Liver (tissue), 9 donors: Measurements from ENCODE around the gene TMEM120B. TPM values are rescaled to one million over a fixed set of nuclear protein-coding genes. Genes with fewer than 3 reads are reported as not detected.

ENCODE experiments used
- DNase-seq: peaks from one replicate; pipeline ENCODE4 v3.0.0-alpha.2; 2017; ENCODE audit warnings: low spot score
- H3K27ac ChIP-seq, 2 donors: one replicate each; pipeline ENCODE4 v1.7.0; 2013; ENCODE audit warnings: inconsistent platforms in 2 of 2, low read length in 2 of 2, control low read depth in 1 of 2, low read depth in 1 of 2, mild to moderate bottlenecking in 1 of 2
- H3K27me3 ChIP-seq, 4 donors: one replicate each; pipeline versions ENCODE4 v1.6.1 to v1.7.0; 2013; ENCODE audit warnings: low read length in 3 of 4, inconsistent platforms in 1 of 4, mild to moderate bottlenecking in 1 of 4, moderate library complexity in 1 of 4; ENCODE audit not compliant: control insufficient read depth in 4 of 4, insufficient read depth in 4 of 4
- H3K36me3 ChIP-seq, 4 donors: one replicate each; pipeline versions ENCODE4 v1.6.1 to v1.7.0; 2013; ENCODE audit warnings: low read length in 3 of 4, mild to moderate bottlenecking in 3 of 4, low read depth in 1 of 4, moderate library complexity in 1 of 4; ENCODE audit not compliant: control insufficient read depth in 4 of 4, insufficient read depth in 3 of 4
- H3K4me1 ChIP-seq, 4 donors: one replicate each; pipeline versions ENCODE4 v1.6.1 to v1.7.0; 2013; ENCODE audit warnings: low read length in 3 of 4, mild to moderate bottlenecking in 3 of 4, moderate library complexity in 1 of 4; ENCODE audit not compliant: control insufficient read depth in 4 of 4, insufficient read depth in 4 of 4
- H3K4me3 ChIP-seq, 3 donors: one replicate each; pipeline versions ENCODE4 v1.6.1 to v1.7.0; 2013; ENCODE audit warnings: low read length in 3 of 3, control low read depth in 1 of 3, low read depth in 1 of 3, mild to moderate bottlenecking in 1 of 3
- H3K9ac ChIP-seq, 2 donors: one replicate each; pipeline ENCODE4 v1.7.0; 2013; ENCODE audit warnings: low read length in 2 of 2, mild to moderate bottlenecking in 2 of 2, moderate library complexity in 2 of 2, control low read depth in 1 of 2, low read depth in 1 of 2
- H3K9me3 ChIP-seq, 4 donors: one replicate each; pipeline versions ENCODE4 v1.6.1 to v1.7.0; 2013; ENCODE audit warnings: low read length in 3 of 4; ENCODE audit not compliant: control insufficient read depth in 4 of 4
- ATF3 ChIP-seq: IDR thresholded peaks from 2 replicates; pipeline ENCODE4 v1.6.1; 2016; ENCODE audit warnings: antibody characterized with exemption
- EGR1 ChIP-seq, 2 donors: IDR thresholded peaks; 2 replicates each; pipeline ENCODE4 v1.6.1; 2016 to 2018; ENCODE audit warnings: antibody characterized with exemption in 2 of 2, low read depth in 2 of 2
- FOXA1 ChIP-seq: IDR thresholded peaks from 2 replicates; pipeline ENCODE4 v1.6.1; 2016; ENCODE audit warnings: antibody characterized with exemption
- FOXA2 ChIP-seq: IDR thresholded peaks from 2 replicates; pipeline ENCODE4 v1.6.1; 2016; ENCODE audit warnings: antibody characterized with exemption
- GABPA ChIP-seq, 2 donors: IDR thresholded peaks in 1 of 2; conservative IDR thresholded peaks in 1 of 2; 2 replicates each; pipeline ENCODE4 v1.6.1; 2016; ENCODE audit warnings: antibody characterized with exemption in 2 of 2, mild to moderate bottlenecking in 1 of 2, moderate library complexity in 1 of 2
- HNF4A ChIP-seq, 2 donors: conservative IDR thresholded peaks; 2 replicates each; pipeline ENCODE4 v1.6.1; 2016; ENCODE audit warnings: antibody characterized with exemption in 2 of 2, mild to moderate bottlenecking in 2 of 2
- HNF4G ChIP-seq: IDR thresholded peaks from 2 replicates; pipeline ENCODE4 v1.6.1; 2016; ENCODE audit warnings: antibody characterized with exemption
- JUND ChIP-seq, 2 donors: IDR thresholded peaks; 2 replicates each; pipeline ENCODE4 v1.6.1; 2016; ENCODE audit warnings: antibody characterized with exemption in 2 of 2
- NR2F2 ChIP-seq: IDR thresholded peaks from 2 replicates; pipeline ENCODE4 v1.6.1; 2016; ENCODE audit warnings: antibody characterized with exemption
- RAD21 ChIP-seq, 2 donors: IDR thresholded peaks; 2 replicates each; pipeline ENCODE4 v1.6.1; 2016; ENCODE audit warnings: antibody characterized with exemption in 2 of 2, mild to moderate bottlenecking in 2 of 2
- RXRA ChIP-seq, 2 donors: IDR thresholded peaks; 2 replicates each; pipeline ENCODE4 v1.6.1; 2017 to 2018; ENCODE audit warnings: antibody characterized with exemption in 2 of 2, mild to moderate bottlenecking in 1 of 2
- SP1 ChIP-seq: IDR thresholded peaks from 2 replicates; pipeline ENCODE4 v1.6.1; 2018; ENCODE audit warnings: antibody characterized with exemption, mild to moderate bottlenecking
- TAF1 ChIP-seq: conservative IDR thresholded peaks from 2 replicates; pipeline ENCODE4 v1.6.1; 2016; ENCODE audit warnings: antibody characterized with exemption, mild to moderate bottlenecking
- YY1 ChIP-seq: IDR thresholded peaks from 2 replicates; pipeline ENCODE4 v1.6.1; 2016; ENCODE audit warnings: antibody characterized with exemption, mild to moderate bottlenecking
- ZBTB33 ChIP-seq: IDR thresholded peaks from 2 replicates; pipeline ENCODE4 v1.6.1; 2016; ENCODE audit warnings: antibody characterized with exemption
- WGBS: extraction: QIAGEN DNeasy Blood & Tissue Kit; methylation state at CpG from one replicate; pipeline ENCODE4 v1.1.7; 2013; 5-methylcytosine and 5-hydroxymethylcytosine counted together
- polyA plus RNA-seq, 2 donors: library from polyadenylated mRNA; stranded (reverse) in 1 of 2; unstranded in 1 of 2; fragments of 200-250 nt in 1 of 2; fragments of >200 nt in 1 of 2; fragmentation: Nextera tagmentation in 1 of 2; extraction: Ambion mirVana in 1 of 2; gene quantifications; one replicate each; pipeline versions ENCODE4 v1.2.1 to v1.2.3, GENCODE V29; 2013 to 2015
- total RNA-seq, 2 donors: library from RNA; depleted of rRNA; stranded (reverse); fragments of >200 nt; gene quantifications; one replicate each; pipeline ENCODE4 v1.2.3, GENCODE V29; 2014
- TF ChIP-seq, protein P1 (sequence below): IDR thresholded peaks from 2 replicates; pipeline ENCODE4 v1.6.1; 2016; ENCODE audit warnings: antibody characterized with exemption, mild to moderate bottlenecking
- TF ChIP-seq, protein P2 (sequence below): fragments of 150-350 bp; IDR thresholded peaks from 2 replicates; pipeline ENCODE4 v1.5.1; 2017; ENCODE audit warnings: improper control_type of control experiment, low read depth, low read length; ENCODE audit not compliant: missing input control
- TF ChIP-seq, protein P3 (sequence below): IDR thresholded peaks from 2 replicates; pipeline ENCODE4 v1.6.1; 2016; ENCODE audit warnings: antibody characterized with exemption
- donor health status: healthy.
- donor health status: healthy.
- donor health status: healthy.
- donor health status: healthy.
- donor health status: healthy.

TMEM120B gene
- total and polyA plus RNA-seq, 4 donors: 1.6 to 9.2 (median 3.4) TPM

GRCh38 chr12:121769831-121770301 is 57.3 kb downstream of the TMEM120B start:
- H3K27me3 ChIP-seq: no peaks in the 10 kb centered on the region
- H3K4me1 ChIP-seq: peaks cover 0 to 10% (median 9%) of the 10 kb centered on the region in 4 donors
- peak; percentile 70 for DNase-seq
- H3K27ac ChIP-seq: no peak overlapping the region
- H3K9me3 ChIP-seq: no peaks in the 10 kb centered on the region
- no peak overlapping the region for H3K9ac ChIP-seq
- TF ChIP-seq JUND (IDR thresholded peaks at IDR 0.05) (no peak), RXRA (IDR thresholded peaks at IDR 0.05) (no peak), HNF4A (conservative IDR thresholded peaks at IDR 0.05) (no peak), FOXA2 (no peak), YY1 (no peak), EGR1 (IDR thresholded peaks at IDR 0.05; ENCODE audit: low read depth in 2 of 2) (no peak), RAD21 (IDR thresholded peaks at IDR 0.05) (no peak), GABPA (IDR thresholded peaks at IDR 0.05 in 1 of 2, conservative IDR thresholded peaks at IDR 0.05 in 1 of 2) (no peak), NR2F2 (no peak), SP1 (no peak), FOXA1 (no peak), ZBTB33 (no peak), ATF3 (no peak), HNF4G (no peak), TAF1 (no peak)
- TF ChIP-seq, protein P1, sequence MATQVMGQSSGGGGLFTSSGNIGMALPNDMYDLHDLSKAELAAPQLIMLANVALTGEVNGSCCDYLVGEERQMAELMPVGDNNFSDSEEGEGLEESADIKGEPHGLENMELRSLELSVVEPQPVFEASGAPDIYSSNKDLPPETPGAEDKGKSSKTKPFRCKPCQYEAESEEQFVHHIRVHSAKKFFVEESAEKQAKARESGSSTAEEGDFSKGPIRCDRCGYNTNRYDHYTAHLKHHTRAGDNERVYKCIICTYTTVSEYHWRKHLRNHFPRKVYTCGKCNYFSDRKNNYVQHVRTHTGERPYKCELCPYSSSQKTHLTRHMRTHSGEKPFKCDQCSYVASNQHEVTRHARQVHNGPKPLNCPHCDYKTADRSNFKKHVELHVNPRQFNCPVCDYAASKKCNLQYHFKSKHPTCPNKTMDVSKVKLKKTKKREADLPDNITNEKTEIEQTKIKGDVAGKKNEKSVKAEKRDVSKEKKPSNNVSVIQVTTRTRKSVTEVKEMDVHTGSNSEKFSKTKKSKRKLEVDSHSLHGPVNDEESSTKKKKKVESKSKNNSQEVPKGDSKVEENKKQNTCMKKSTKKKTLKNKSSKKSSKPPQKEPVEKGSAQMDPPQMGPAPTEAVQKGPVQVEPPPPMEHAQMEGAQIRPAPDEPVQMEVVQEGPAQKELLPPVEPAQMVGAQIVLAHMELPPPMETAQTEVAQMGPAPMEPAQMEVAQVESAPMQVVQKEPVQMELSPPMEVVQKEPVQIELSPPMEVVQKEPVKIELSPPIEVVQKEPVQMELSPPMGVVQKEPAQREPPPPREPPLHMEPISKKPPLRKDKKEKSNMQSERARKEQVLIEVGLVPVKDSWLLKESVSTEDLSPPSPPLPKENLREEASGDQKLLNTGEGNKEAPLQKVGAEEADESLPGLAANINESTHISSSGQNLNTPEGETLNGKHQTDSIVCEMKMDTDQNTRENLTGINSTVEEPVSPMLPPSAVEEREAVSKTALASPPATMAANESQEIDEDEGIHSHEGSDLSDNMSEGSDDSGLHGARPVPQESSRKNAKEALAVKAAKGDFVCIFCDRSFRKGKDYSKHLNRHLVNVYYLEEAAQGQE: no peak
- TF ChIP-seq, protein P2, sequence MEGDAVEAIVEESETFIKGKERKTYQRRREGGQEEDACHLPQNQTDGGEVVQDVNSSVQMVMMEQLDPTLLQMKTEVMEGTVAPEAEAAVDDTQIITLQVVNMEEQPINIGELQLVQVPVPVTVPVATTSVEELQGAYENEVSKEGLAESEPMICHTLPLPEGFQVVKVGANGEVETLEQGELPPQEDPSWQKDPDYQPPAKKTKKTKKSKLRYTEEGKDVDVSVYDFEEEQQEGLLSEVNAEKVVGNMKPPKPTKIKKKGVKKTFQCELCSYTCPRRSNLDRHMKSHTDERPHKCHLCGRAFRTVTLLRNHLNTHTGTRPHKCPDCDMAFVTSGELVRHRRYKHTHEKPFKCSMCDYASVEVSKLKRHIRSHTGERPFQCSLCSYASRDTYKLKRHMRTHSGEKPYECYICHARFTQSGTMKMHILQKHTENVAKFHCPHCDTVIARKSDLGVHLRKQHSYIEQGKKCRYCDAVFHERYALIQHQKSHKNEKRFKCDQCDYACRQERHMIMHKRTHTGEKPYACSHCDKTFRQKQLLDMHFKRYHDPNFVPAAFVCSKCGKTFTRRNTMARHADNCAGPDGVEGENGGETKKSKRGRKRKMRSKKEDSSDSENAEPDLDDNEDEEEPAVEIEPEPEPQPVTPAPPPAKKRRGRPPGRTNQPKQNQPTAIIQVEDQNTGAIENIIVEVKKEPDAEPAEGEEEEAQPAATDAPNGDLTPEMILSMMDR: no peak
- TF ChIP-seq, protein P3, sequence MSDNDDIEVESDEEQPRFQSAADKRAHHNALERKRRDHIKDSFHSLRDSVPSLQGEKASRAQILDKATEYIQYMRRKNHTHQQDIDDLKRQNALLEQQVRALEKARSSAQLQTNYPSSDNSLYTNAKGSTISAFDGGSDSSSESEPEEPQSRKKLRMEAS: no peak
- no peak overlapping the region for H3K4me3 ChIP-seq
- no peaks in the 10 kb centered on the region for H3K36me3 ChIP-seq
- WGBS: 75% methylated on average over 11 of the region's 11 CpGs
